ENCODE data around the gene MUCL3. TPM values are rescaled to one million over a fixed set of nuclear protein-coding genes. Genes with fewer than 3 reads are reported as not detected.

MUCL3 gene, protein sequence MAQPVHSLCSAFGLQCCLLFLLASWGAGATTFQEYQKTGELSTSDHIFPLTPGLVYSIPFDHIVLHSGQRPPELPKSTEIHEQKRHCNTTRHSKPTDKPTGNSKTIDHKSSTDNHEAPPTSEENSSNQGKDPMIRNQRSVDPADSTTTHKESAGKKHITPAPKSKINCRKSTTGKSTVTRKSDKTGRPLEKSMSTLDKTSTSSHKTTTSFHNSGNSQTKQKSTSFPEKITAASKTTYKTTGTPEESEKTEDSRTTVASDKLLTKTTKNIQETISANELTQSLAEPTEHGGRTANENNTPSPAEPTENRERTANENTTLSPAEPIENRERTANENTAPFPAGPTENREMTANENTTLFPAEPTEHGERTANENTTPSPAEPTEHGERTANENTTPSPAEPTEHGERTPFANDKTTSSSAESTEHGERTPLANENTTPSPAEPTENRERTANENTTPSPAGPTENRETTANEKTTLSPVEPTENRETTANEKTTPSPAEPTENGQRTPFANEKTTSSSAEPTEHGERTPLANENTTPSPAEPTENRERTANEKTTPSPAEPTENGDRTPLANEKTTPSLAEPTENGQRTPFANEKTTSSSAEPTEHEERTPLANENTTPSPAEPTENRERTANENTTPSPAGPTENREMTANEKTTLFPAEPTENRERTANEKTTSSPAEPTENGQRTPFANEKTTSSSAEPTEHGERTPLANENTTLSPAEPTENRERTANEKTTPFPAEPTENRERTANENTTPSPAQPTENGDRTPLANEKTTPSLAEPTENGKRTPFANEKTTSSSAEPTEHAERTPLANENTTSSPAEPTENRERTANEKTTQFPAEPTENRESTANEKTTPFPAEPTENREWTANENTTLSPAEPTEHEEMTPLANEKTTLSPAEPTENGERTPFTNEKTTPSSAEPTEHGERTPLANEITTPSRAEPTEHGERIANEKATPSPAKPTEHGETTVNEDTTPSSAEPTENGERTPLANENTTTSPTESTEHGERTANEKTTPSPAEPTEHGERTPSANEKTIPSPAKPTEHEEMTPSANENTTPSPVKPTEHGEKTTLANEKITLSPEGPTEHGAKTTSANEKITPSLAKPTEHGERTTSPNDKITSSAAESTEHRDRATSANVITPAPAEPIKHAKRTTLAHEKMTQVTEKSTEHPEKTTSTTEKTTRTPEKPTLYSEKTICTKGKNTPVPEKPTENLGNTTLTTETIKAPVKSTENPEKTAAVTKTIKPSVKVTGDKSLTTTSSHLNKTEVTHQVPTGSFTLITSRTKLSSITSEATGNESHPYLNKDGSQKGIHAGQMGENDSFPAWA (N-terminal part only)
- total RNA-seq = not detected
- under 1 TPM in 2 of 3 donors, not detected in 1; under 0.01 to 0.02 TPM for polyA plus RNA-seq
- long read RNA-seq, donor 1 = 0 reads
- long read RNA-seq, donor 2 = 0 reads
- long read RNA-seq, donor 3 = 0 reads
- long read RNA-seq, donor 4 = 0 reads
- long read RNA-seq, donor 5 = 0 reads
- long read RNA-seq, donor 6 = 0 reads
- long read RNA-seq, donor 7 = 0 reads
- long read RNA-seq, donor 8 = 0 reads
- long read RNA-seq, donor 9 = 0 reads
- long read RNA-seq, donor 10 = 0 reads

DNA sequence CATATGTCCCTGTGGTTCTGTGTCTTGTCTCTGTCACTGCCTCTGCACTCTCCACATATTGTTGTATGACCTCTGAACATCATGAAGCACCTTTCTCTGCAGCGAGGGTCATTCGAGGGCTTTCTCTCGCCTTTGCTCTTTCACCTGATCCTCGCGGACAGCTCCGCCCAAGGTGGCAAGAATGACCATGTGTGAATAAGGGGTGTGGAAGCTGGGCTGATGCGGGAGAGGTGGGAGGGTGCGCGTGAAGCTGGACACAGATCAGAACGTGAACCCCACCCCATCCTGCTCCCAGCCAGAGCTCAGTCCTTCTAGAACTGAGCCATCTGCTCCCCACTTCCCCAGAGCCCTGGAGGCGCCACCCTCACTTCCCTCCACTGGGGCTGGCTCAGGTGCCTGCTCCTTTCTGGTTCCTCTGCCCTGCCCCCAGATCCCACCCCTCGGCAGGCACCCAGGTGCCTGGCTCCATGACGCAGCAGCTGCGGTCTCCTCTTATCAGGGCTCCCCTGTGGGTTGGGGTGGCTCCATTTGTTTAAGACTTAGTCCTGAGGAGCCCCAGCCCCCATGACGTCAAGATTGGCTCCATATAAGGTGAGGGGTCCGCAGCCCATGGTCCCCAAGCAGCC lies at the start of gene MUCL3:
TSS of gene MUCL3 (plus strand) at position 613 of the 626 bp plus-strand sequence. CDS start 27 bp downstream, outside the sequence.
- Histone ChIP-seq H3K4me3 (no peak within 1 kb of the TSS), H3K27ac (no peak within 1 kb of the TSS), H3K27me3 (peaks cover 7% of the 10 kb centered on the region), H3K36me3 (replicated peaks in 1 of 2) (no peaks in the 10 kb centered on the region), H3K9me3 (replicated peaks in 1 of 3) (no peaks in the 10 kb centered on the region), H3K4me1 (replicated peaks in 1 of 2) (peaks cover 0 to 4% of the 10 kb centered on the region in 2 donors)
- DNase-seq = no peak
- WGBS, 4 donors = 66 to 75% (median 70%) methylated on average over 12 to 16 of the region's 16 CpGs
- intact Hi-C loops (cut with DNase I) = no loop called here
- TF ChIP-seq, protein P1, sequence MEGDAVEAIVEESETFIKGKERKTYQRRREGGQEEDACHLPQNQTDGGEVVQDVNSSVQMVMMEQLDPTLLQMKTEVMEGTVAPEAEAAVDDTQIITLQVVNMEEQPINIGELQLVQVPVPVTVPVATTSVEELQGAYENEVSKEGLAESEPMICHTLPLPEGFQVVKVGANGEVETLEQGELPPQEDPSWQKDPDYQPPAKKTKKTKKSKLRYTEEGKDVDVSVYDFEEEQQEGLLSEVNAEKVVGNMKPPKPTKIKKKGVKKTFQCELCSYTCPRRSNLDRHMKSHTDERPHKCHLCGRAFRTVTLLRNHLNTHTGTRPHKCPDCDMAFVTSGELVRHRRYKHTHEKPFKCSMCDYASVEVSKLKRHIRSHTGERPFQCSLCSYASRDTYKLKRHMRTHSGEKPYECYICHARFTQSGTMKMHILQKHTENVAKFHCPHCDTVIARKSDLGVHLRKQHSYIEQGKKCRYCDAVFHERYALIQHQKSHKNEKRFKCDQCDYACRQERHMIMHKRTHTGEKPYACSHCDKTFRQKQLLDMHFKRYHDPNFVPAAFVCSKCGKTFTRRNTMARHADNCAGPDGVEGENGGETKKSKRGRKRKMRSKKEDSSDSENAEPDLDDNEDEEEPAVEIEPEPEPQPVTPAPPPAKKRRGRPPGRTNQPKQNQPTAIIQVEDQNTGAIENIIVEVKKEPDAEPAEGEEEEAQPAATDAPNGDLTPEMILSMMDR (IDR thresholded peaks at IDR 0.05) = no peak
- TF ChIP-seq POLR2A (IDR thresholded peaks at IDR 0.05) = no peak

DNA sequence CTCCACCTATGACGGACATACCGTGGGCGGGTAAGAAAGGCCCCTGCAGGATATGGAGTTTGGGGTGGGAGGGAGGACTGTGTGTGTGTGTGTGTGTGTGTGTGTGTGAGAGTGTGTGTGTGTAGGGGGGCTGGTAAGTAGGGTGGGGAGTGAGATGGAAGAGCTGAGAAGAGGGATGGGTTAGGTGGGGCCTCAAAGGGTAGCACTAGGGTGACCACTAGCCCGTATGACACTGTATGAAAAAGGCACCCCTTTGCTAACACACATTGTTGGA lies 49.4 kb upstream of the MUCL3 start:
- intact Hi-C loops (cut with DNase I) = no loop called here
- Histone ChIP-seq H3K4me3 (no peak overlapping the region), H3K36me3 (replicated peaks in 1 of 2) (peaks cover 0 to 56% of the 10 kb centered on the region in 2 donors), H3K9me3 (replicated peaks in 1 of 3) (no peaks in the 10 kb centered on the region), H3K27ac (no peak overlapping the region), H3K4me1 (replicated peaks in 1 of 2) (peaks cover 2 to 11% of the 10 kb centered on the region in 2 donors), H3K27me3 (no peaks in the 10 kb centered on the region)
- 91 to 94% (median 92%) methylated on average over 4 of the region's 4 CpGs for WGBS, 4 donors
- no peak for DNase-seq
- TF ChIP-seq POLR2A (IDR thresholded peaks at IDR 0.05) = no peak

DNA sequence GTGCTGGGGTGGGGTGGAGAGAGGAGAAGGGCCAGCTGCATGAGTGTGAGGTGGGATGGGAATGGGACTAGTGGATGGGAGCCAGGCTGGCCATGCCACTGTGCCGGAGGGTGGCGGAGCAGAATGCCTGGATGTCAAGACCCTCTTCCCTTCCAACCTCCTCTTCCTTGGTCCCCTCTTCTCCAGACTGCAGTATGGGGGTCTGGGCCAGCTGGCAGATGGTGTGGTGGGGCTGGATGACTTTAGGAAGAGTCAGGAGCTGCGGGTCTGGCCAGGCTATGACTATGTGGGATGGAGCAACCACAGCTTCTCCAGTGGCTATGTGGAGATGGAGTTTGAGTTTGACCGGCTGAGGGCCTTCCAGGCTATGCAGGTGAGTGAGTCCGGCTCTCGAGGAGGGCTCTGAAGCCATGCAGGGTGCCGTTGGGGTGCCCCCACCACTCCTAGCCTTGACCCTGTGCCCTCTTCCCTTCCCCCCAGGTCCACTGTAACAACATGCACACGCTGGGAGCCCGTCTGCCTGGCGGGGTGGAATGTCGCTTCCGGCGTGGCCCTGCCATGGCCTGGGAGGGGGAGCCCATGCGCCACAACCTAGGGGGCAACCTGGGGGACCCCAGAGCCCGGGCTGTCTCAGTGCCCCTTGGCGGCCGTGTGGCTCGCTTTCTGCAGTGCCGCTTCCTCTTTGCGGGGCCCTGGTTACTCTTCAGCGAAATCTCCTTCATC lies 48.8 kb upstream of the MUCL3 start:
- Histone ChIP-seq H3K36me3 (replicated peaks in 1 of 2) (peaks cover 0 to 62% of the 10 kb centered on the region in 2 donors), H3K4me3 (no peak overlapping the region), H3K4me1 (replicated peaks in 1 of 2) (peaks cover 0 to 7% of the 10 kb centered on the region in 2 donors), H3K27me3 (no peaks in the 10 kb centered on the region), H3K27ac (no peak overlapping the region), H3K9me3 (replicated peaks in 1 of 3) (no peaks in the 10 kb centered on the region)
- 82 to 93% (median 90%) methylated on average over 10 to 21 of the region's 21 CpGs for WGBS, 4 donors
- no peak for TF ChIP-seq POLR2A (IDR thresholded peaks at IDR 0.05)
- TF ChIP-seq, protein P1 (IDR thresholded peaks at IDR 0.05) = no peak
- peak in 2 of 7 donors; percentile 5 to 11 for DNase-seq
- intact Hi-C loops (cut with DNase I) = no loop called here
